Iris pigment epithelial cell (primary cell): Measurements from ENCODE around the gene RIPOR1.
A peak's percentile ranks its signal among the peaks of the same experiment; 100 is the strongest.

Source experiments
- DNase-seq: peaks from one replicate; pipeline ENCODE4 v3.0.0-alpha.2; 2011; ENCODE audit warnings: low read depth

Gene RIPOR1

GRCh38 chr16:67539691-67540635 lies 11.3 kb downstream of the RIPOR1 start:
- DNase-seq: no peak

GRCh38 chr16:67540756-67541155 lies 12.1 kb downstream of the RIPOR1 start:
- no peak for DNase-seq

- peak; percentile 71 for DNase-seq
These were observed 13.0 kb downstream of the RIPOR1 start for GRCh38 chr16:67541391-67542263.

- peak; percentile 84 for DNase-seq
These were observed 13.8 kb downstream of the RIPOR1 start for GRCh38 chr16:67542464-67542863.

DNA sequence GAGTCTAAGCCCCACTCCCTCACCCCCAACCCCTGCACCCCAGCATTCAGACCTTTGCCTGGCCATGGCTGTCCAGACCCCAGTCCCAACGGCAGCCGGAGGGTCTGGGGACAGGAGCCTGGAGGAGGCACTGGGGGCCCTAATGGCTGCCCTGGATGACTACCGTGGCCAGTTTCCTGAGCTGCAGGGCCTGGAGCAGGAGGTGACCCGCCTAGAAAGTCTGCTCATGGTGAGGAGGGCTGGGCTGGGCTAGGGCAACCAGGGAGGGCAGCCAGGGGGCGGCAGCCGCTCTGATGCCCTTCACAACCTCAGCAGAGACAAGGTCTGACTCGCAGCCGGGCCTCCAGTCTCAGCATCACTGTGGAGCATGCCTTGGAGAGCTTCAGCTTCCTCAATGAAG lies 14.4 kb downstream of the RIPOR1 start:
- DNase-seq: no peak

- no peak for DNase-seq
These were observed 15.0 kb downstream of the RIPOR1 start for GRCh38 chr16:67543582-67543981.

- DNase-seq: no peak
These were observed 15.8 kb downstream of the RIPOR1 start for GRCh38 chr16:67544329-67544841.

- DNase-seq: no peak
These were observed 16.4 kb downstream of the RIPOR1 start for GRCh38 chr16:67544844-67545664.

- no peak for DNase-seq
These were observed 17.0 kb downstream of the RIPOR1 start for GRCh38 chr16:67545665-67546024.

DNA sequence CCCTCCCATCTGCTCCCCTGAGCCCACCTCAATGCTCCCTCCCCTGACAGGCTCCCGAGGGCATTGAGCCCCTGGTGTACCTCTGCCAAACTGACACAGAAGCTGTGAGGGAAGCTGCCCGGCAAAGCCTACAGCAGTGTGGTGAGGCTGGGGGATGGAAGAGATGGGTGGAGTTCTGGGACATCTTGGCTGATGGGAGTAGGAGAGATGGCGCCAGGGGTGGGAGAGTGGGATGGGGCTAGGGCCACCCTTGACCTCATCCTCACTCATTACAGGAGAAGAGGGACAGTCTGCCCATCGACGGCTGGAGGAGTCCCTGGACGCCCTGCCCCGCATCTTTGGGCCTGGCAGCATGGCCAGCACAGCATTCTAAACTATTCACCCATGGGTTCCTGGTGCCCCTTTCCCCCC lies 17.5 kb downstream of the RIPOR1 start:
- DNase-seq: no peak

GRCh38 chr16:67546761-67547422 lies 18.3 kb downstream of the RIPOR1 start:
- peak; percentile 40 for DNase-seq

- DNase-seq: no peak
These were observed 19.0 kb downstream of the RIPOR1 start for GRCh38 chr16:67547423-67548264.

DNA sequence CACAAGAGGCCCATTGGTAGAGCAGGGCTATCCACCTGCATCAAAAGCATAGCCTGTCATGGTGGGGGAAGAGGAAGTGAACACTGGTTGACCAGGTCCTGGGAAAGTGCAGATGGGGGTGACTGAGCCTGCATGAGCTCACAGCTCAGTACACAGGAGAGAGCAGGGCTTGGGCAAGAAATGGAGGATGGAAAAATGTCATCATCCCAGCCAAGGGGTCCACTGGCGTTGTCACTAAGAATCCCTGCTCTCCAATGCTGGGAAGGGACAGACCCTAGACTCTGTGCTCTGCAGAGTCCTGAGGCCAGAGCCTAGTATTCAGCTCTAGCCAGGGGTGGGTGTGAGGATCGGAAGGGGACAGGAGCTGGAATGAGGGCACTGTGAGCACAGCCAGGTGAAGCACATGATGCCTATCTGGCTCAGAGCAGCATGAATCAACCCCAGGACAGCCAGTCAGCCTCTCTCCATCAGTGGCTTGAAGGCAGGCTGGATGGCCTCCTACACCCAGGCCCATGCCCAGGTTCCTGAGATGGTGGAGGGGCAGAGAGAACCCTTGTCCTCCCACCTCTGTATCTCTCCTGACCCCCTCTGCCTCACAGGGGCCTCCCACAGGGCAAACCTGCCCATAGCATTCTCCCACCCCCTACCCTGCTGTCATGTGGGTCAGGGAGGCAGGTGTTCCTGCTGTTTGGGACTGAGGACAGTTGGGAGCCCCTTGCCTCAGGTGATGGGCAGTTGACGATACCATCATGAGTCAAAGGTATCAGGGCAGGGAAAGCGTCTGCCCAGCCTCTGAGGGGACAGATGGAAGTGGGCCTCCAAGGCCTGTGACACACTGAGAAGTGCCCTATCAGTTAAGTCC lies 19.9 kb downstream of the RIPOR1 start:
- DNase-seq: no peak

GRCh38 chr16:67549240-67549639 lies 20.6 kb downstream of the RIPOR1 start:
- no peak for DNase-seq

GRCh38 chr16:67549936-67550335 lies 21.3 kb downstream of the RIPOR1 start:
- DNase-seq: no peak

DNA sequence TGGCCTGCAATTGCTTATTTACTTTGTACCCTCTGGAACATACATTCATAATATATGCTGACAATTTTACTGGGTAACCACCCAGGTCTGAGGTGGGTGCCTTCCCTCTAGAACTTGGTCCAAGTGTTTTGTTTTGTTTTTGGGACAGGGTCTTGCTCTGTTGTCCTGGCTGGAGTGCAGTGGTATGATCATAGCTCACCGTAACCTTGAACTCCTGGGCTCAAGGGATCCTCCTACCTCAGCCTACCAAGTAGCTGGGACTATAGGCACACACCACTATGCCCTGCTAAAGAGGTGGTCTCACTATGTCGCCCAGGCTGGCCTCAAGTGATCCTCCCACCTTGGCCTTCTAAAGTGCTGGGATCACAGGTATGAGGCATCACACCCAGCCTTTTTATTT lies 22.5 kb downstream of the RIPOR1 start:
- DNase-seq: no peak

GRCh38 chr16:67551972-67552371 lies 23.3 kb downstream of the RIPOR1 start:
- DNase-seq: no peak

DNA sequence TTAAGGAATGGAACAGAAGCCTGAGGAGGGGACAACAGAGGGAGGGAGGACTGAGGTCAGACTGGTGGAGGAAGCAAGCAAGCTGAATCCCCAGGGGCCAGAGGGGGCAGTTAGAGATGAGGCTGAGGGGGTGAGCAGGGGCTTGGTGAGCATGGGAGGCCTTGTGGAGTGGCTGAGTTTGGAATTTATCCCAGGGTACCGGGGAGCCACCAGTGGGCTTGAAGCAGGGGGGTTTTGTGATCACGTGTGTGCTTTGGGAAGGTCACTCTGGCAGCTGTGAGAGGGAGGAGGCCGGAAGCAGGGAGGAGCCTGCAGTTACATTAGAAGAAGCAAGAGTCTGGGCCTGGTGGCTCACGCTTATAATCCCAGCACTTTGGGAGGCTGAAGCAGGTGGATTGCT lies 23.8 kb downstream of the RIPOR1 start:
- DNase-seq: no peak

- DNase-seq: peak; percentile 76
These were observed 27.2 kb downstream of the RIPOR1 start for GRCh38 chr16:67555795-67556212.
